SK-N-SH (cell line): ENCODE data around the gene SCD5. TPM values are rescaled to one million over a fixed set of nuclear protein-coding genes. Genes with fewer than 3 reads are reported as not detected.

ENCODE experiments used
- CTCF ChIA-PET: fragments of 300-600, 350-600 bp; formaldehyde crosslinking; extraction: SDS; loops from one replicate; lab custom pipeline; 2021; lab: Yijun Ruan, JAX
- POLR2A ChIA-PET: fragments of 350-600 bp; sonication (Branson Sonifier 250); formaldehyde crosslinking; extraction: SDS; loops from one replicate; lab custom pipeline; 2020; ENCODE audit warnings: antibody characterized with exemption, inconsistent platforms; lab: Yijun Ruan, JAX
- DNase-seq: peaks from one replicate; pipeline ENCODE4 v3.0.0; 2012
- H2AFZ ChIP-seq: fragments of 200-600 bp; sonication (generic); 2 replicates; pipeline ENCODE4 v1.8.1; 2016; ENCODE audit warnings: antibody characterized with exemption, mild to moderate bottlenecking, low read depth
- H3F3A ChIP-seq: fragments of 200-600 bp; sonication (generic); replicated peaks from 2 replicates; pipeline ENCODE3; 2016; ENCODE audit warnings: antibody characterized with exemption, mild to moderate bottlenecking; ENCODE audit not compliant: insufficient read depth
- H3K27ac ChIP-seq, 2 experiments: fragments of 200-500 bp in 1 of 2; fragments of 200-600 bp in 1 of 2; sonication (Bioruptor generic) in 1 of 2; sonication (generic), shearing (Covaris generic) in 1 of 2; 2 replicates each; pipeline versions ENCODE4 v1.5.1 to v1.6.1; 2014 to 2016; ENCODE audit warnings: low read depth in 2 of 2, inconsistent platforms in 1 of 2, low read length in 1 of 2, mild to moderate bottlenecking in 1 of 2, mixed read lengths in 1 of 2
- H3K27me3 ChIP-seq: fragments of 200-600 bp; sonication (generic), shearing (Covaris generic); 2 replicates; pipeline ENCODE4 v1.6.1; 2016; ENCODE audit warnings: mixed run types; ENCODE audit not compliant: insufficient read depth
- H3K36me3 ChIP-seq, 2 experiments: fragments of 200-500 bp in 1 of 2; fragments of 200-600 bp in 1 of 2; sonication (Bioruptor generic) in 1 of 2; sonication (generic) in 1 of 2; replicated peaks in 1 of 2; 2 replicates each; pipeline versions ENCODE3 to v1.5.1; 2014 to 2016; ENCODE audit warnings: low read length in 1 of 2, mild to moderate bottlenecking in 1 of 2; ENCODE audit not compliant: insufficient read depth in 2 of 2, control insufficient read depth in 1 of 2
- H3K4me1 ChIP-seq, 2 experiments: fragments of 200-500 bp in 1 of 2; fragments of 200-600 bp in 1 of 2; sonication (Bioruptor generic) in 1 of 2; sonication (generic), shearing (Covaris generic) in 1 of 2; 2 replicates each; pipeline versions ENCODE4 v1.5.1 to v1.6.1; 2014 to 2016; ENCODE audit warnings: low read depth in 1 of 2, low read length in 1 of 2, mixed run types in 1 of 2; ENCODE audit not compliant: insufficient read depth in 2 of 2, control insufficient read depth in 1 of 2
- H3K4me2 ChIP-seq: fragments of 200-600 bp; sonication (generic), shearing (Covaris generic); 2 replicates; pipeline ENCODE4 v1.6.1; 2017; ENCODE audit warnings: mixed run types
- H3K4me3 ChIP-seq, 2 experiments: fragments of 200-500 bp in 1 of 2; fragments of 200-600 bp in 1 of 2; sonication (Bioruptor generic) in 1 of 2; sonication (generic), shearing (Covaris generic) in 1 of 2; 2 replicates each; pipeline versions ENCODE4 v1.5.1 to v1.8.1; 2014 to 2016; ENCODE audit warnings: low read depth in 2 of 2, inconsistent platforms in 1 of 2, low read length in 1 of 2, mild to moderate bottlenecking in 1 of 2, mixed read lengths in 1 of 2, moderate library complexity in 1 of 2
- H3K79me2 ChIP-seq: fragments of 200-600 bp; sonication (generic); 2 replicates; pipeline ENCODE4 v1.8.1; 2017; ENCODE audit warnings: mild to moderate bottlenecking; ENCODE audit not compliant: insufficient read depth
- H3K9ac ChIP-seq: fragments of 200-600 bp; sonication (generic); 2 replicates; pipeline ENCODE4 v1.6.1; 2017; ENCODE audit warnings: mixed run types
- H3K9me2 ChIP-seq: fragments of 200-600 bp; sonication (generic); 2 replicates; pipeline ENCODE4 v1.6.1; 2017; ENCODE audit warnings: mixed run types
- H3K9me3 ChIP-seq: fragments of 200-600 bp; sonication (generic); 2 replicates; pipeline ENCODE4 v1.6.1; 2017; ENCODE audit warnings: mixed run types, mild to moderate bottlenecking, moderate library complexity
- H4K20me1 ChIP-seq: fragments of 200-600 bp; sonication (generic); 2 replicates; pipeline ENCODE4 v1.6.1; 2017; ENCODE audit warnings: mild to moderate bottlenecking, mixed run types; ENCODE audit not compliant: insufficient read depth
- ELF1 ChIP-seq: IDR thresholded peaks from 2 replicates; pipeline ENCODE4 v1.4.0; 2012
- FOSL2 ChIP-seq: IDR thresholded peaks from 2 replicates; pipeline ENCODE4 v1.4.0; 2012; ENCODE audit warnings: low read depth, mild to moderate bottlenecking, moderate library complexity, borderline replicate concordance
- GABPA ChIP-seq: IDR thresholded peaks from 2 replicates; pipeline ENCODE4 v1.4.0; 2012; ENCODE audit warnings: low read depth, mild to moderate bottlenecking
- JUND ChIP-seq: IDR thresholded peaks from 2 replicates; pipeline ENCODE4 v1.4.0; 2012
- NFIC ChIP-seq: IDR thresholded peaks from 2 replicates; pipeline ENCODE4 v1.4.0; 2012; ENCODE audit warnings: borderline replicate concordance
- RCOR1 ChIP-seq: fragments of 150-350 bp; IDR thresholded peaks from 2 replicates; pipeline ENCODE4 v1.6.1; 2017; ENCODE audit warnings: antibody characterized with exemption, low read length
- TEAD4 ChIP-seq: IDR thresholded peaks from 2 replicates; pipeline ENCODE4 v1.4.0; 2012; ENCODE audit warnings: mild to moderate bottlenecking, borderline replicate concordance; ENCODE audit not compliant: insufficient read depth
- YY1 ChIP-seq: IDR thresholded peaks from 2 replicates; pipeline ENCODE4 v1.4.0; 2012; ENCODE audit warnings: low read depth, mild to moderate bottlenecking
- WGBS: methylation state at CpG from one replicate; pipeline ENCODE4 v1.1.6; 2017; ENCODE audit warnings: low lambda C conversion rate; 5-methylcytosine and 5-hydroxymethylcytosine counted together
- polyA plus RNA-seq, 3 experiments: library from polyadenylated mRNA; depleted of rRNA; stranded (reverse); fragments of >200 nt; gene quantifications; 2 replicates each; pipeline ENCODE4 v1.2.3, GENCODE V29; 2012
- TF ChIP-seq, protein P1 (sequence below): fragments of 150-350 bp; IDR thresholded peaks from 2 replicates; pipeline ENCODE4 v1.6.1; 2017; ENCODE audit warnings: antibody characterized with exemption, low read length, low read depth, borderline replicate concordance

Gene SCD5
- polyA plus RNA-seq, 1 of the 3 experiments (the other 2 are of a cell fraction): 23.7 TPM

DNA sequence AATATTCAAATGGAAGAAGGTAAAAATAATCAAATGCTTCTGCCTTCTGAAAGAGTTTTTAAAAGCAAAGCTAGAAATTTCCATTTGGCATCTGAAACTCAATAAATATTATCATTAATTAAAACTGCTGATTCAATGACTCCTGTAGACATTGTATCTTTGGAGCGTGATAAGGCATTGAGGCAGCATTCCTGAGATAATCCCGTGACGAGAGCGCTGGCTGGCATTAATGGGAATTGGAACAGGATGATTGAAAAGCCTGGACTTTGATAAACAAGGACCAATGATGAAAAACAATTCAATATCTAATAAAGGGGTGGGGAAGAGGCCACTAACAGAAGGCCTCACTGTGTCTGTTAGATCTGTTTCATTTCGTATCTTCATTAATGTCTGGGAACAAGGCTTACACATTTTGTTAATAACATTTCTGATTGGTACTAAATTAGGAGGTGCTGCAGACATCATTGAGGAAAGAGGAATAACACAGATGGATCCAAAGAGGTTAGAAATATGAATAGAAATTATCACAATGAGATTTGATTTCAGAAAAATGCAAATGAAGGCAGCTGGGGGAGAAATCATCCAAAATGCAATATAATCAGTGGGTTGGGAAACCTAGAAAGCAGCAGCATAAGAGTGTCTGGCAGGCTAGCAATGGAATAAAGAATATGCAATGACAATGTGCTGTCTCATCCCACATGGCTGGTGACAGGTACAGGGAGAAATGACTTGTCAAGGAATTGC lies 102.3 kb downstream of the SCD5 start (continued):
- no peak for TF ChIP-seq NFIC

DNA sequence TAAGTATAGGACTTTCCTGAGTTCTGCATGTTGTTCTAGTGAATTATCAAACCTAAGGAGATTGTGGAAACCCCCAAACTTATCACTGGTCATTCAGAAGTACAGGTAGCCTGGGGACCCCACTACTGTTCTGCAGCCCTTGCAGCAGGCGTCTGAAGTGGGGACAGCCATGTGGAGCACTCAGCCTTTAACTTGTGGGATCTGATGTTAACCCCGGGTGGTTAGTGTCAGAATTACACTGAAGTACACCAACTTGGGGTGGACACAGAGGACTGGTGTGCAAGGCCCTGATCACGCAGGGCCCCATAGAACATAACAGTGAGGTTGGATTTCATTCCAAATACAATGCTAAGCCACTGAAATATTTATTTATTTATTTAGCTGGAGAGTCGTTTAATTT lies 103.7 kb downstream of the SCD5 start:
- Histone ChIP-seq H3K4me1 (no peaks in the 10 kb centered on the region), H3K79me2 (no peaks in the 10 kb centered on the region), H2AFZ (no peak overlapping the region), H3K4me2 (no peak overlapping the region), H3K27me3 (no peaks in the 10 kb centered on the region), H3K4me3 (no peak overlapping the region), H3K36me3 (peaks cover 0 to 6% of the 10 kb centered on the region in 2 experiments), H4K20me1 (no peaks in the 10 kb centered on the region), H3K9me2 (no peaks in the 10 kb centered on the region), H3K27ac (no peak overlapping the region), H3F3A (no peaks in the 10 kb centered on the region), H3K9me3 (no peaks in the 10 kb centered on the region), H3K9ac (no peak overlapping the region)
- TF ChIP-seq, protein P1, sequence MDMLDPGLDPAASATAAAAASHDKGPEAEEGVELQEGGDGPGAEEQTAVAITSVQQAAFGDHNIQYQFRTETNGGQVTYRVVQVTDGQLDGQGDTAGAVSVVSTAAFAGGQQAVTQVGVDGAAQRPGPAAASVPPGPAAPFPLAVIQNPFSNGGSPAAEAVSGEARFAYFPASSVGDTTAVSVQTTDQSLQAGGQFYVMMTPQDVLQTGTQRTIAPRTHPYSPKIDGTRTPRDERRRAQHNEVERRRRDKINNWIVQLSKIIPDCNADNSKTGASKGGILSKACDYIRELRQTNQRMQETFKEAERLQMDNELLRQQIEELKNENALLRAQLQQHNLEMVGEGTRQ: no peak
- no peak for TF ChIP-seq GABPA
- no peak for TF ChIP-seq YY1
- no peak for TF ChIP-seq ELF1
- TF ChIP-seq TEAD4: no peak
- TF ChIP-seq NFIC: no peak
- no peak for DNase-seq
- ChIA-PET POLR2A (no interaction called here), CTCF (interaction anchor here (1.3 to 1.7 kb wide), 2 partner anchors 27 to 31 kb away, joined by 4 read pairs; no protein-coding TSS in a partner anchor)
- WGBS: 92% methylated on average over 4 of the region's 4 CpGs

DNA sequence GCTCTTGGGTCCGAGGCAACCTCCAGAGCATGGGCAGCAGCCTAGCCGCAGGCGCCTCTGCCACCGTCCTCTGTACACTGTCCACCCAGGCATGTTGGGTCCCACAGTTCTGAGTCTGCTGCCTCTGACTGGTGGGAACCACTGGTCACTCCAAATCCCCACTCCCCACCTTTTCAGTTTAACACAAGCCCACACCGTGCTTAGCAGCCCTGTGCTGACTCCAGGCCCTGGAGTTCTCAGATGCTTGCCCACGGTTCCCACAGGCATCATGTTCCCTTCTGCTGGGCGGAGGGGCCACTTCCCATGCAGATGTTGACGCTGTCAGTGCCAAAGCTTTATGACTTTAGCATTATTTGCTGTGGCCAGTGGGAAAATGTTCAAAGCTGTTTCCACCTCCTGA lies 104.5 kb downstream of the SCD5 start:
- no peaks in the 10 kb centered on the region for H3K9me2 ChIP-seq

GRCh38 chr4:82692101-82692780 lies 106.4 kb downstream of the SCD5 start:
- no peaks in the 10 kb centered on the region for H3F3A ChIP-seq
- TF ChIP-seq JUND (no peak), TEAD4 (no peak), FOSL2 (no peak)
- POLR2A ChIA-PET: no interaction called here

More for the DNA sequence above, 104.5 kb downstream of the SCD5 start:
- H4K20me1 ChIP-seq: no peaks in the 10 kb centered on the region
- no peak overlapping the region for H3K27ac ChIP-seq
- no peaks in the 10 kb centered on the region for H3K9me3 ChIP-seq
- TF ChIP-seq RCOR1 (no peak), TEAD4 (no peak)
- no peaks in the 10 kb centered on the region for H3F3A ChIP-seq
- H3K36me3 ChIP-seq: peaks cover 0 to 4% of the 10 kb centered on the region in 2 experiments
- no peaks in the 10 kb centered on the region for H3K4me1 ChIP-seq
- no peak for DNase-seq
- H3K4me2 ChIP-seq: no peak overlapping the region
- no peaks in the 10 kb centered on the region for H3K79me2 ChIP-seq
- ChIA-PET POLR2A (no interaction called here), CTCF (no interaction called here)
- 82% methylated on average over 7 of the region's 8 CpGs for WGBS
- no peak overlapping the region for H3K4me3 ChIP-seq
- H3K9ac ChIP-seq: no peak overlapping the region
- no peaks in the 10 kb centered on the region for H3K27me3 ChIP-seq
- H2AFZ ChIP-seq: no peak overlapping the region

More at GRCh38 chr4:82692101-82692780, 106.4 kb downstream of the SCD5 start:
- Histone ChIP-seq H3K27ac (no peak overlapping the region), H3K4me1 (no peaks in the 10 kb centered on the region; a peak in 1 of 4 replicates), H3K27me3 (no peaks in the 10 kb centered on the region), H4K20me1 (no peaks in the 10 kb centered on the region), H3K9me2 (no peaks in the 10 kb centered on the region), H3K36me3 (peaks cover 0 to 4% of the 10 kb centered on the region in 2 experiments), H3K9me3 (no peaks in the 10 kb centered on the region), H3K4me3 (no peak overlapping the region), H3K79me2 (no peaks in the 10 kb centered on the region), H3K4me2 (no peak overlapping the region), H3K9ac (no peak overlapping the region), H2AFZ (no peak overlapping the region)
- 97% methylated on average over 6 of the region's 18 CpGs for WGBS
- DNase-seq: no peak
- CTCF ChIA-PET: no interaction called here
